GM18505 (cell line): Measurements from ENCODE around the gene ZNF717.
"Not testable (repeated sequence)": the region's sequence is repeated elsewhere in the genome, so short reads cannot be mapped to it uniquely, and the experiment has no call there.

Experiments
- ATAC-seq: cut with Tn5 transposase; IDR thresholded peaks from one replicate; pipeline ENCODE4 v1.9.1; 2021; ENCODE audit not compliant: unreplicated experiment
- POLR2A ChIP-seq: IDR thresholded peaks from 4 replicates; pipeline ENCODE4 v1.6.1; 2011; ENCODE audit warnings: borderline replicate concordance; ENCODE audit not compliant: insufficient read depth, insufficient read length; ENCODE audit errors: extremely low read depth

Gene ZNF717

GRCh38 chr3:75785081-75785755, at the start of gene ZNF717:
Gene ZNF717, minus strand, starts transcription at chr3:75785549. Its CDS starts 2,187 bp downstream, at chr3:75783362.
- not testable (repeated sequence) for ATAC-seq
- TF ChIP-seq POLR2A = peak; percentile 60

- ATAC-seq = not testable (repeated sequence)
These were observed 45.7 kb upstream of the ZNF717 start for GRCh38 chr3:75831076-75831475.

- ATAC-seq = not testable (repeated sequence)
These were observed 32.7 kb upstream of the ZNF717 start for GRCh38 chr3:75818019-75818418.

GRCh38 chr3:75816287-75817180, 31.2 kb upstream of the ZNF717 start:
- not testable (repeated sequence) for ATAC-seq

GRCh38 chr3:75814797-75815196, 29.4 kb upstream of the ZNF717 start:
- TF ChIP-seq POLR2A = no peak
- no peak for ATAC-seq

- no peak for ATAC-seq
- no peak for TF ChIP-seq POLR2A
These were observed 2.8 kb downstream of the ZNF717 start for GRCh38 chr3:75782506-75782905.

GRCh38 chr3:75781079-75781745, 4.1 kb downstream of the ZNF717 start:
- ATAC-seq = no peak
- TF ChIP-seq POLR2A = no peak

- ATAC-seq = not testable (repeated sequence)
These were observed 7.6 kb downstream of the ZNF717 start for GRCh38 chr3:75777742-75778141.

GRCh38 chr3:75771631-75772030, 13.7 kb downstream of the ZNF717 start:
- not testable (repeated sequence) for ATAC-seq

GRCh38 chr3:75768303-75769017, 16.9 kb downstream of the ZNF717 start:
- no peak for TF ChIP-seq POLR2A
- no peak for ATAC-seq

- ATAC-seq = no peak
- no peak for TF ChIP-seq POLR2A
These were observed 47.4 kb downstream of the ZNF717 start for GRCh38 chr3:75737831-75738493.

- TF ChIP-seq POLR2A = no peak
- ATAC-seq = no peak
These were observed 57.4 kb downstream of the ZNF717 start for GRCh38 chr3:75727985-75728384.

- ATAC-seq = no peak
These were observed 93.3 kb downstream of the ZNF717 start for GRCh38 chr3:75692061-75692460.

More at GRCh38 chr3:75692061-75692460, 93.3 kb downstream of the ZNF717 start:
- no peak for TF ChIP-seq POLR2A
